Activated CD8-positive, alpha-beta T cell treated with anti-CD3 and anti-CD28 coated beads for 36 hours (primary cell): ENCODE results near the gene ZNF496. TPM values are rescaled to one million over a fixed set of nuclear protein-coding genes. Genes with fewer than 3 reads are reported as not detected.
A peak's percentile ranks its signal among the peaks of the same experiment; 100 is the strongest.

Experiments used
- ATAC-seq: fragments of 200-7000 bp; cut with Tn5 transposase; one replicate; pipeline ENCODE4 v1.10.0; 2021; ENCODE audit warnings: mild to moderate bottlenecking, moderate library complexity
- CTCF ChIA-PET: fragments of 350-600 bp; sonication (Branson Sonifier 250); formaldehyde crosslinking; loops from one replicate; lab custom pipeline; 2021; ENCODE audit warnings: antibody characterized with exemption; lab: Charles Lee
- POLR2A ChIA-PET: fragments of 350-600 bp; sonication (Branson Sonifier 250); formaldehyde crosslinking; loops from one replicate; lab custom pipeline; 2021; ENCODE audit warnings: antibody characterized with exemption; lab: Charles Lee
- DNase-seq: peaks from one replicate; pipeline ENCODE4 v3.0.0-alpha.2; 2020
- H3K27ac Mint-ChIP-seq: one replicate; pipeline ENCODE4 v1.8.0; 2021; ENCODE audit warnings: mild to moderate bottlenecking, mixed read lengths
- H3K27me3 Mint-ChIP-seq: one replicate; pipeline ENCODE4 v1.8.0; 2021; ENCODE audit warnings: mixed read lengths
- H3K36me3 Mint-ChIP-seq: one replicate; pipeline ENCODE4 v1.8.0; 2021; ENCODE audit warnings: low read depth, mixed read lengths
- H3K4me1 Mint-ChIP-seq: one replicate; pipeline ENCODE4 v1.8.0; 2021; ENCODE audit warnings: low read depth, mixed read lengths
- H3K4me3 Mint-ChIP-seq: one replicate; pipeline ENCODE4 v1.8.0; 2021; ENCODE audit warnings: mild to moderate bottlenecking, moderate library complexity, mixed read lengths
- H3K9me3 Mint-ChIP-seq: one replicate; pipeline ENCODE4 v1.8.0; 2021; ENCODE audit warnings: mixed read lengths
- CTCF ChIP-seq: fragments of 200-600 bp; IDR thresholded peaks from one replicate; pipeline ENCODE4 v1.8.0; 2022; ENCODE audit warnings: antibody characterized with exemption, mild to moderate bottlenecking
- intact Hi-C: fragments of 100-400 bp; cut with micrococcal nuclease; formaldehyde crosslinking; loops from one replicate; pipeline ENCODE4 v1.10.0; 2022
- total RNA-seq, 2 experiments: library from RNA; stranded (reverse); gene quantifications; one replicate each; pipeline ENCODE4 v1.2.3, GENCODE V29; 2021

Gene ZNF496
- total RNA-seq, 2 experiments from 2014 or later, result 27.5 to 28.0 TPM

GRCh38 chr1:247332215-247332622 is 552 bp upstream of the ZNF496 start:
- CTCF ChIA-PET, result interaction anchor here (1.1 to 2.0 kb wide), 3 partner anchors 10 to 41 kb away, joined by 3 to 10 read pairs (median 4); no protein-coding TSS in a partner anchor

GRCh38 chr1:247331172-247331524 is 519 bp downstream of the ZNF496 start:
- intact Hi-C loops, result no loop called here
- POLR2A ChIA-PET, result interaction anchor here (1.0 to 1.3 kb wide), 2 partner anchors 8 to 9 kb away, joined by 5 to 7 read pairs; no protein-coding TSS in a partner anchor
- CTCF ChIA-PET, result interaction anchor here (1.0 kb wide), 1 partner anchor 41 kb away, joined by 5 read pairs; no protein-coding TSS in a partner anchor
- Mint-ChIP-seq H3K36me3 (peaks cover 60% of the 10 kb centered on the region), H3K27me3 (no peaks in the 10 kb centered on the region), H3K27ac (peak overlapping the region; percentile 91), H3K4me3 (peak overlapping the region; percentile 86), H3K4me1 (peaks cover 73% of the 10 kb centered on the region), H3K9me3 (no peaks in the 10 kb centered on the region)
- DNase-seq (peak; percentile 79), ATAC-seq (peak; percentile 63)
- TF ChIP-seq CTCF, result no peak

More at GRCh38 chr1:247332215-247332622, 552 bp upstream of the ZNF496 start:
- Mint-ChIP-seq H3K27ac (peak overlapping the region; percentile 87), H3K4me3 (peak overlapping the region; percentile 86), H3K36me3 (peaks cover 50% of the 10 kb centered on the region), H3K9me3 (no peaks in the 10 kb centered on the region), H3K27me3 (no peaks in the 10 kb centered on the region), H3K4me1 (peaks cover 73% of the 10 kb centered on the region)
- ATAC-seq, result peak; percentile 61
- intact Hi-C loops, result no loop called here
- DNase-seq, result peak; percentile 82
- POLR2A ChIA-PET, result interaction anchor here (0.9 to 2.1 kb wide), 6 partner anchors 9 to 163 kb away, joined by 3 to 6 read pairs (median 3); no protein-coding TSS in a partner anchor
- TF ChIP-seq CTCF, result no peak

- CTCF ChIA-PET, result interaction anchor here (1.0 kb wide), 1 partner anchor 42 kb away, joined by 5 read pairs; no protein-coding TSS in a partner anchor
- POLR2A ChIA-PET, result interaction anchor here (1.0 to 1.3 kb wide), 2 partner anchors 9 kb away, joined by 5 to 7 read pairs; no protein-coding TSS in a partner anchor
- no peak for DNase-seq
- no peak for TF ChIP-seq CTCF
- ATAC-seq, result no peak
- peaks cover 72% of the 10 kb centered on the region for H3K4me1 Mint-ChIP-seq
- peak overlapping the region; percentile 86 for H3K4me3 Mint-ChIP-seq
- H3K27me3 Mint-ChIP-seq, result no peaks in the 10 kb centered on the region
- no peaks in the 10 kb centered on the region for H3K9me3 Mint-ChIP-seq
- intact Hi-C loops, result no loop called here
- peak overlapping the region; percentile 91 for H3K27ac Mint-ChIP-seq
- peaks cover 61% of the 10 kb centered on the region for H3K36me3 Mint-ChIP-seq
Observed at GRCh38 chr1:247330548-247331171, 1.0 kb downstream of the ZNF496 start.

- ChIA-PET POLR2A (no interaction called here), CTCF (interaction anchor here (1.5 kb wide), 1 partner anchor 11 kb away, joined by 4 read pairs; no protein-coding TSS in a partner anchor)
- DNase-seq (no peak), ATAC-seq (no peak)
- TF ChIP-seq CTCF, result no peak
- no peak overlapping the region for H3K27ac Mint-ChIP-seq
- no peaks in the 10 kb centered on the region for H3K27me3 Mint-ChIP-seq
- intact Hi-C loops, result loop anchor here (5.0 kb wide), 1 partner anchor 117 kb away; no protein-coding TSS in a partner anchor
- peak overlapping the region; percentile 86 for H3K4me3 Mint-ChIP-seq
- peaks cover 67% of the 10 kb centered on the region for H3K36me3 Mint-ChIP-seq
- H3K9me3 Mint-ChIP-seq, result no peaks in the 10 kb centered on the region
- H3K4me1 Mint-ChIP-seq, result peaks cover 71% of the 10 kb centered on the region
Observed at GRCh38 chr1:247329097-247329617, 2.5 kb downstream of the ZNF496 start.
